HL-60 (cell line): ENCODE results near the gene ATP2B1.

Experiments used
- DNase-seq, 2 experiments: peaks; one replicate each; pipeline ENCODE4 v3.0.0-alpha.2; 2010 to 2020; ENCODE audit warnings: low read depth in 1 of 2, low spot score in 1 of 2
- H3K27ac ChIP-seq: fragments of 250-450 bp; sonication (Bioruptor Pico); replicated peaks from 2 replicates; pipeline ENCODE4 v1.5.1; 2020; ENCODE audit warnings: mild to moderate bottlenecking, moderate library complexity
- H3K27me3 ChIP-seq: fragments of 250-450 bp; sonication (Bioruptor Pico); 2 replicates; pipeline ENCODE4 v1.5.1; 2021; ENCODE audit warnings: mild to moderate bottlenecking, moderate library complexity; ENCODE audit not compliant: insufficient read depth, poor library complexity, severe bottlenecking
- H3K4me3 ChIP-seq: replicated peaks from 2 replicates; pipeline ENCODE4 v1.5.1; 2011; ENCODE audit warnings: mild to moderate bottlenecking, control low read depth, low read length; ENCODE audit not compliant: insufficient read depth
- CTCF ChIP-seq: IDR thresholded peaks from one replicate; pipeline ENCODE4 v1.5.1; 2011; ENCODE audit warnings: low read length, control low read depth, inconsistent platforms; ENCODE audit not compliant: insufficient read depth
- GABPA ChIP-seq: IDR thresholded peaks from 2 replicates; pipeline ENCODE4 v1.6.1; 2012; ENCODE audit warnings: low read depth
- POLR2AphosphoS5 ChIP-seq: IDR thresholded peaks from 2 replicates; pipeline ENCODE4 v1.6.1; 2012; ENCODE audit warnings: low read depth
- REST ChIP-seq: IDR thresholded peaks from 2 replicates; pipeline ENCODE4 v1.6.1; 2012; ENCODE audit warnings: low read depth; ENCODE audit not compliant: insufficient replicate concordance
- SPI1 ChIP-seq: IDR thresholded peaks from 2 replicates; pipeline ENCODE4 v1.6.1; 2012; ENCODE audit warnings: low read depth, mild to moderate bottlenecking, borderline replicate concordance

ATP2B1 gene

GRCh38 chr12:89690925-89691324 lies 17.7 kb downstream of the ATP2B1 start:
- no peaks in the 10 kb centered on the region for H3K27me3 ChIP-seq
- TF ChIP-seq REST: no peak
- no peak for TF ChIP-seq POLR2AphosphoS5
- no peak for TF ChIP-seq CTCF
- no peak for TF ChIP-seq GABPA
- no peak for TF ChIP-seq SPI1
- no peak overlapping the region for H3K4me3 ChIP-seq
- H3K27ac ChIP-seq: no peak overlapping the region
- no peak for DNase-seq

- Histone ChIP-seq H3K27ac (no peak overlapping the region), H3K27me3 (no peaks in the 10 kb centered on the region), H3K4me3 (no peak overlapping the region)
- no peak for DNase-seq
- no peak for TF ChIP-seq SPI1
- TF ChIP-seq REST: no peak
- TF ChIP-seq POLR2AphosphoS5: no peak
- no peak for TF ChIP-seq GABPA
- TF ChIP-seq CTCF: no peak
Observed at GRCh38 chr12:89689306-89689705, 19.3 kb downstream of the ATP2B1 start.

GRCh38 chr12:89686311-89686710 lies 22.3 kb downstream of the ATP2B1 start:
- Histone ChIP-seq H3K27me3 (no peaks in the 10 kb centered on the region), H3K27ac (no peak overlapping the region), H3K4me3 (no peak overlapping the region)
- no peak for DNase-seq
- TF ChIP-seq REST: no peak
- no peak for TF ChIP-seq POLR2AphosphoS5
- no peak for TF ChIP-seq CTCF
- no peak for TF ChIP-seq GABPA
